GM12892 (cell line): ENCODE data around the gene CYB5R2.
A peak's percentile ranks its signal among the peaks of the same experiment; 100 is the strongest.

ENCODE experiments used
- DNase-seq: peaks from one replicate; pipeline ENCODE4 v3.0.0; 2011; ENCODE audit not compliant: insufficient read length
- FAIRE-seq: peaks from 2 replicates; lab custom pipeline; 2011; peaks lifted over from hg19 to GRCh38; lab: Jason Lieb, UNC
- POLR2A ChIP-seq: IDR thresholded peaks from 2 replicates; pipeline ENCODE4 v1.6.1; 2011; ENCODE audit warnings: low read depth, low read length, control low read depth
- POLR2AphosphoS5 ChIP-seq: IDR thresholded peaks from 2 replicates; pipeline ENCODE4 v1.6.1; 2011; ENCODE audit warnings: low read depth, low read length, control low read depth
- TAF1 ChIP-seq: IDR thresholded peaks from 2 replicates; pipeline ENCODE4 v1.6.1; 2011; ENCODE audit warnings: low read depth, mild to moderate bottlenecking, control low read depth, low read length, borderline replicate concordance

CYB5R2 gene

DNA sequence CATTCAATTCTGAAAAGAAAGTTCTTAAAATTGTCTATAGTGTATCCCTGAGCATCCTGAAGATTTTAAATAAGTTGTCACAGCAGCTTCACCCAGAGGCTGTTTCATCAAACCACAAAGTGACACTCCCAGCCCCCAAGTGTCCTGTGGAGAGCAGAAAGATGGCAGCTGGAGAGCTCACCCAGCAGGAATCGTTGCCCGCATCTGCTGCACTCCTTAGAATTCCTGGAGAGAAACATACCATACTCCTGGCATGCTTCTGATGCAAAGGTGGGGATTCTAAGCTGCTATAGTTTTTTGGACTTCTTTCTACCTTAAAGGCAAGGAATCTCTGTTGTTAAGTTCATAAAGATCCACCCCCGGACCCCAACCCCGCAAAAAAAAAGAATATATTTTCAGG, 13.5 kb upstream of the CYB5R2 start:
- TF ChIP-seq POLR2A (no peak), TAF1 (no peak), POLR2AphosphoS5 (no peak)
- FAIRE-seq (no peak), DNase-seq (no peak)

GRCh38 chr11:7683571-7683970, 10.3 kb upstream of the CYB5R2 start:
- no peak for TF ChIP-seq POLR2A
- TF ChIP-seq TAF1 = no peak
- TF ChIP-seq POLR2AphosphoS5 = no peak
- DNase-seq (no peak), FAIRE-seq (peak; percentile 36)

GRCh38 chr11:7677796-7678201, 4.5 kb upstream of the CYB5R2 start:
- TF ChIP-seq POLR2AphosphoS5 = no peak
- TF ChIP-seq TAF1 = no peak
- no peak for TF ChIP-seq POLR2A
- no peak for DNase-seq
- FAIRE-seq = no peak

DNA sequence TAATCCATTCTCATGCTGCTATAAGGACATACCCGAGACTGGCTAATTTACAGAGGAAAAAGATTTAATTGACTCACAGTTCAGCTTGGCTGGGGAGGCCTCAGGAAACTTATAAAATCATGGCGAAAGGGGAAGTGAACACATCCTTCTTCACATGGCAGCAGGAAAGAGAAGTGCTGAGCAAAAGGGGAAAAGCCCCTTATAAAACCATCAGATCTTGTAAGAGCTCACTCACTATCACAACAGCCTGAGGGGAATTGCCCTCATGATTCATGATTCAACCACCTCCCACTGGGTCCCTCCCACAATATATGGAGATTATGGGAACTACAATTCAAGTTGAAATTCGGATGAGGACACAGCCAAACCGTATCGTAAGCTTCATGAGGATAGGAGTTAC, 3.8 kb upstream of the CYB5R2 start:
- FAIRE-seq (no peak), DNase-seq (no peak)
- no peak for TF ChIP-seq POLR2AphosphoS5
- TF ChIP-seq TAF1 = no peak
- no peak for TF ChIP-seq POLR2A

GRCh38 chr11:7675631-7676030, 2.3 kb upstream of the CYB5R2 start:
- no peak for FAIRE-seq
- TF ChIP-seq TAF1 (no peak), POLR2A (no peak), POLR2AphosphoS5 (no peak)
- DNase-seq = no peak

DNA sequence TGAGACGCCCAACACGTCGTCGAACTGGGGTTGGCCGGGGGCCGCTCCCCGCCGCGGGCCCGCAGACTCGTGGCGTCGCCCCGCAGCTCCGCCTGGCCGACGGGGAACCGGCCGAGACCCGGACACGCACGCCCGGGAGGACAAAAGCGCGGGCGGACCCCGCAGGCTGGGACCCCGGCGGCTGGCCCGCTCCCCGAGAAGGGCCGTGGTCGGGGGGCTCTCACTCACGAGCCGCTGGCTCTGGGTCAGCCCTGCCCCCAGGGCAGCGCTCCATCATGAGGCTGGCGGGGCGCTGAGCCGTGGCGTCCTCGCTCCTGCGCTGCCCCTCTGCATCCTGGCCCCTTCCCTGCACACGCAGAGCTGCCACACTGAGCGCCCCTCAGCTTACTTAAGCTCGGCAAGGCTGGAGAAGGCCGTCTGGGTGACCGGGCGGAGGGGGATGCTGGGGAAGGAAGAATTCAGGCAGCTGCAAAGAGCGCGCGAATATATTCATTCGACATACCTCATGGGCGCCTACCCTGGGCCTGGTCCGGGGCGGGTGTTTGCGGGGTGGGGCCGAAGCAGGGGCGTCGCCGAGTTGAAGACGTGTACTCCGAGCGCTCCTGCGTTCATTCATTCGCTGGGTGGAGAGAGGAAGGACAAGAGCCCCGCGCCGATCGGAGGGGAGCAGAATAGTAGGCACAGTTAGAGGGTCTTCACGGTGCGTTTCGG, 579 bp upstream of the CYB5R2 start:
- no peak for TF ChIP-seq POLR2AphosphoS5
- no peak for TF ChIP-seq TAF1
- no peak for TF ChIP-seq POLR2A
- DNase-seq (no peak), FAIRE-seq (no peak)

DNA sequence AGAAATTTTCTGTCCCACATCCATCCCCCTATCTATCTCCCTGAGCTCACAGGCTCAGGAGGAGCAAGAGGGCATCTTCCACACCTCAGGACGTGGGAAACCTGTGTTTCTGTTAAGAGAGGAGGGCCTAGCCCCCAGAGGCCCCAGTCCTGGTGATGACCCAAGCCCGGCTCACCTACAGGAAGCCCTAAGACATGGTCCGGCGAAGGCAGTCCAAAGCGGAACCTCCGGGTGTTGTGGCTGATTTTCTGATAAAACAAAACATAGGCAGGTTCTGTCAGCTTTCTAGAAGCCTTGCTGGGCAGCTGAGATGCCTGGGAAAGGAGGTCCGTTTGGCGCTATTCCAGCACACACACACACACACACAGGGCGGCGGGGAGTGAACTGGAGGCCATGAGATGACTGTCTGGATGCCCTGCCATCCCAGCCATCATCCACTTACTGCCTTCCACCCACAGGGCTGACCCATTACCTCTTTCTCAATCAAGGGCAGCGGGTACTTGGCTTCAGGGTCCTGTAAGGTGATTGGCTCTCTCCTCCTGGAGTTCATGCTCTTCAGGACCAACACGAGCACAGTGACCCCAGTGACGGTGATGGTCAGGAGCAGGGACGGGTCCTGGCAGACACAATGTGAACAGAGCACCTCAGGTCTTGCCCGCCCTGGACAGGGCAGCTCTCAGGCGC, 882 bp downstream of the CYB5R2 start:
- no peak for TF ChIP-seq POLR2A
- TF ChIP-seq POLR2AphosphoS5 = no peak
- TF ChIP-seq TAF1 = no peak
- DNase-seq = no peak
- FAIRE-seq = no peak

DNA sequence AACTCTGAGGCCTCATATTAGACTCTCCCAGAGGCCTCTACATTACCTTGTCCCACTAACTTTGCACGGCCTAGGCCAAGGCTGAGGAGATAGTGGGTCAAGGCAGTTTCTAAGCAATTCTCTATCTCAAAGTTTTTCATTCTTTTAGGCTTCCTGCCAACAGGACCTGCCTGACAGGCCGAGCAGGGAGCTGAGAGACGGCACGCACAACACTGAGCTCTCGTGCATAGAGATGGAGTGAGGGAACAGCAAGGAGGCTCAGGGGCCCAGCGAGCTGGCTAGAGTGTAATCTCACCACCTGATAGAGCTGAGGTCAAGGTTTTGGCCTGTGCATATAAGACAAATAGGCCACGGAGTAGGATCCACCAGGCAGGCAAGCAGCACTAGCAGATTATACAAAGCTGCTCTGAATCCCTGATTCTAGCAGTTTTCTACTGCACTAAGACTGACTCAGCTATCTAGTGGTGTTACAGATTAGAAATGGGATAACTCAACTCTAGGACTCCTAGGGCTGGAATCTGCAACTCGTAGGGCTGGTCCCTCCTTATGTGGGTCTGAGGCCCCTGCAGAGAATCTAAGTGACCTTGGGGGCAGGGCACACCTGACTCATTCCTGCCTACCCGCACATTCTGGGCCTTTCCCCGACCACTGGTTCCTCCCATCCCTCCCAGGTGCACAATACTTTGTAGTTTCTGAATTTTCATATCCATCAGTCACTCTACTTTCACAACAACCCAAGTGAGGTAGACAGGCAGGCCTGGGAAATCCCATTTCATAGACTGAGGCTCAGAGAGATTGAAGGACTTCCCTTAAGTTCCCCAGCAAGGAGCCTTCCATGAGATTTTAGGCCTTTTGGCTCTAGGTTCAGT, 1.7 kb downstream of the CYB5R2 start:
- TF ChIP-seq POLR2AphosphoS5 = peak; percentile 61; the same call in 1 of the 2 replicates
- TF ChIP-seq POLR2A = no peak; the same call in 1 of the 2 replicates
- DNase-seq = peak; percentile 53
- FAIRE-seq = peak; percentile 96

DNA sequence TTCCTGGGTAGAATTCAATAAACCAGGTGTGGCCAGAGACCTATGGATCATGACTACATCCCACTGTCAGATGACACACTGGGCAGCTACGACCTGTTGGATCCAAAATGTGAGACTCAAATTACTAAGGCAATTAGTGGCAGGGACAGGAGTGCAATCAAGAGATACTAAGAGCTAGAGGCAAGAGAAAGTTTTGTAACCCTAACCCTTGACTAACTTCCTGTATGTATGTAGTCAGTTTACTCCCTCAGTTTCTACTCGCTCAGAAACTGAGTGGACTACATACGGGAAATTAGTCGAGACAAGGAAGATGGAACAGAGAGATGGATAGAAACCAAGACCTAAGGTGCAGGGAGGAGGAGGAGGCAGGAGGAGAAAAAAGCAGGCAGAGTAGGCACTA, 2.7 kb downstream of the CYB5R2 start:
- FAIRE-seq (peak; percentile 87), DNase-seq (no peak)

DNA sequence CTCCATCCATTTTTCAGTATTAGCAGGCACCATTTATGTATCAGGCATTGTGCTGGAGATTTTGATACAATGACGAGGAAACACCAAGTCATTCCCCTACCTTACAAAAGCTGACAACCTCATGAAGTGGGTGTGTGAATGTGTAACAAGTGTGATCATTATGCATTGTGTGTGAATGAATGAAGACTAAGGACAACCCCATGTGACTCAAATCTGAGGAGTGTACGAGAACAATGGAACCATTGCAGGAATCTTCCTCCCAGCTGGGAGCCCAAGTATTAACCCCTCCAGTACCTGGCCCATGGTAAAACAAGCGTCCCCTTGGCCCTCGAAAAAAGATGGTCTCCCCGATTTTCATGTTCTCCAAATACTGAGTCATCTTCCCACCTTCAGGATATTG, 4.4 kb downstream of the CYB5R2 start:
- TF ChIP-seq POLR2A (no peak), TAF1 (no peak), POLR2AphosphoS5 (no peak)
- no peak for DNase-seq
- FAIRE-seq = no peak

More for the DNA sequence above, 2.7 kb downstream of the CYB5R2 start:
- TF ChIP-seq POLR2AphosphoS5 (no peak), TAF1 (no peak), POLR2A (no peak; the same call in 1 of the 2 replicates)

- no peak for FAIRE-seq
Measured at GRCh38 chr11:7668464-7668863, 4.8 kb downstream of the CYB5R2 start.

DNA sequence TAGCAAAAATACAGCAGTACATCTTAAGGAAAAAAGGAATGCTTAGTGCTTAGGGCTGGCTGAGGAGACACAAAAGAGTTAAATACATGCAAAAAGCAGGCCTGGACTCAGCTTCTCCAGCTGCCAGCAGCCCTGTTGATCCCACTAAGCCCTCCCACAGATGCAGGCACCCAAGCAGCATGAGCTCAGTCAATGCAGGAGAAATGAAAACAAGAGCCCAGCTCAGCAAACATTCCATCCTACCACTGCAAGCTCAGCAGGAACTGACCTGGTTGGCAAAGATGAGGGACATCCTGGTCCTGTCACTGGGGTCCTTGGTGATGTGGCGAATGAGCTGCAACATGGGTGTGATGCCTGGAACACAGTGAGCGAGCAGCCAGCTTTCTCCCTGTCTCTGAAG, 5.8 kb downstream of the CYB5R2 start:
- DNase-seq (no peak), FAIRE-seq (no peak)
- no peak for TF ChIP-seq TAF1
- no peak for TF ChIP-seq POLR2A
- no peak for TF ChIP-seq POLR2AphosphoS5

More at GRCh38 chr11:7668464-7668863, 4.8 kb downstream of the CYB5R2 start:
- no peak for DNase-seq
- no peak for TF ChIP-seq TAF1
- TF ChIP-seq POLR2AphosphoS5 = no peak
- TF ChIP-seq POLR2A = no peak
